T-helper 2 cell treated with Interferon-gamma antibody and Interleukin-4, amounts not matched to agents 5 μg/mL and 100 μg/mL, for 36 hours (primary cell): Measurements from ENCODE around the gene USP17L18.
A peak's percentile ranks its signal among the peaks of the same experiment; 100 is the strongest.
"Not testable (repeated sequence)": the region's sequence is repeated elsewhere in the genome, so short reads cannot be mapped to it uniquely, and the experiment has no call there.

Experiments used
- DNase-seq: peaks from one replicate; pipeline ENCODE4 v3.0.0; 2021; ENCODE audit warnings: low spot score
- H3K27ac Mint-ChIP-seq: one replicate; pipeline ENCODE4 v1.8.0; 2021; ENCODE audit warnings: mild to moderate bottlenecking, mixed read lengths
- H3K27me3 Mint-ChIP-seq: one replicate; pipeline ENCODE4 v1.8.0; 2021; ENCODE audit warnings: low read depth, mixed read lengths
- H3K36me3 Mint-ChIP-seq: one replicate; pipeline ENCODE4 v1.8.0; 2021; ENCODE audit warnings: low read depth, mixed read lengths
- H3K4me1 Mint-ChIP-seq: one replicate; pipeline ENCODE4 v1.8.0; 2021; ENCODE audit warnings: low read depth, mixed read lengths
- H3K4me3 Mint-ChIP-seq: one replicate; pipeline ENCODE4 v1.8.0; 2022; ENCODE audit warnings: mild to moderate bottlenecking, moderate library complexity, mixed read lengths
- H3K9me3 Mint-ChIP-seq: one replicate; pipeline ENCODE4 v1.8.0; 2021; ENCODE audit warnings: mixed read lengths

Gene USP17L18

GRCh38 chr4:9267319-9267718 lies 18.9 kb downstream of the USP17L18 start, which contains the start of gene USP17L22:
Gene USP17L22 (plus strand): TSS chr4:9267619. CDS start chr4:9267619, 0 bp downstream.
- H3K36me3 Mint-ChIP-seq, H3K27ac Mint-ChIP-seq, H3K9me3 Mint-ChIP-seq, H3K4me1 Mint-ChIP-seq, H3K4me3 Mint-ChIP-seq, DNase-seq, H3K27me3 Mint-ChIP-seq: not testable (repeated sequence)

- not testable (repeated sequence) for H3K4me3 Mint-ChIP-seq, H3K27ac Mint-ChIP-seq, H3K9me3 Mint-ChIP-seq, H3K36me3 Mint-ChIP-seq, H3K27me3 Mint-ChIP-seq, H3K4me1 Mint-ChIP-seq
- peak; percentile 4 for DNase-seq
Observed at GRCh38 chr4:9271719-9272118, 23.3 kb downstream of the USP17L18 start.
